Epithelial cell of proximal tubule (primary cell): Measurements from ENCODE around the gene MRPL11. TPM values are rescaled to one million over a fixed set of nuclear protein-coding genes. Genes with fewer than 3 reads are reported as not detected.

ENCODE experiments used
- DNase-seq: peaks from one replicate; pipeline ENCODE4 v3.0.0-alpha.2; 2011; ENCODE audit warnings: low read depth
- H3K4me3 ChIP-seq: 2 replicates; pipeline ENCODE4 v1.5.1; 2011; ENCODE audit warnings: low read depth, mild to moderate bottlenecking, low read length
- CTCF ChIP-seq: conservative IDR thresholded peaks from 2 replicates; pipeline ENCODE4 v1.5.1; 2012; ENCODE audit warnings: low read depth, mild to moderate bottlenecking, low read length
- total RNA-seq: library from RNA; depleted of rRNA; stranded (reverse); fragments of >200 nt; gene quantifications from 2 replicates; pipeline ENCODE4 v1.2.3, GENCODE V29; 2015

Gene MRPL11
- total RNA-seq, 1 donor from 2014 or later: 85.3 TPM

GRCh38 chr11:66477263-66478201 lies 38.9 kb upstream of the MRPL11 start:
- H3K4me3 ChIP-seq: no peak overlapping the region
- no peak for DNase-seq
- TF ChIP-seq CTCF: no peak

GRCh38 chr11:66476841-66477251 lies 38.2 kb upstream of the MRPL11 start:
- DNase-seq: no peak
- H3K4me3 ChIP-seq: no peak overlapping the region
- TF ChIP-seq CTCF: no peak

GRCh38 chr11:66476173-66476840 lies 37.7 kb upstream of the MRPL11 start:
- H3K4me3 ChIP-seq: no peak overlapping the region
- no peak for DNase-seq
- TF ChIP-seq CTCF: no peak

- no peak for DNase-seq
- H3K4me3 ChIP-seq: no peak overlapping the region
- no peak for TF ChIP-seq CTCF
Observed at GRCh38 chr11:66475349-66476172, 36.9 kb upstream of the MRPL11 start.

GRCh38 chr11:66473608-66474515 lies 35.2 kb upstream of the MRPL11 start:
- TF ChIP-seq CTCF: no peak
- DNase-seq: no peak

GRCh38 chr11:66473167-66473566 lies 34.5 kb upstream of the MRPL11 start:
- TF ChIP-seq CTCF: no peak
- no peak for DNase-seq

More at GRCh38 chr11:66473608-66474515, 35.2 kb upstream of the MRPL11 start:
- no peak overlapping the region for H3K4me3 ChIP-seq

More at GRCh38 chr11:66473167-66473566, 34.5 kb upstream of the MRPL11 start:
- no peak overlapping the region for H3K4me3 ChIP-seq
